HCT116 (cell line): ENCODE results near the gene DBN1. TPM values are rescaled to one million over a fixed set of nuclear protein-coding genes. Genes with fewer than 3 reads are reported as not detected.
A peak's percentile ranks its signal among the peaks of the same experiment; 100 is the strongest.

Experiments
- ATAC-seq: fragments of 200-7000 bp; cut with Tn5 transposase; 2 replicates; pipeline ENCODE4 v1.9.1; 2020; ENCODE audit warnings: mild to moderate bottlenecking, moderate library complexity
- BruUV-seq: library from RNA; stranded (reverse); fragments of 400-500 nt; replicated peaks from 2 replicates; lab custom pipeline; 2021; lab: Mats Ljungman, UMichigan
- CTCF ChIA-PET: fragments of 300-600 bp; sonication (Branson Sonifier 250); formaldehyde crosslinking; loops from one replicate; lab custom pipeline; 2021; ENCODE audit warnings: antibody characterized with exemption; lab: Charles Lee
- POLR2A ChIA-PET: fragments of 300-600, 350-600 bp; sonication (Branson Sonifier 250); formaldehyde crosslinking; loops from one replicate; lab custom pipeline; 2021; ENCODE audit warnings: antibody characterized with exemption; lab: Charles Lee
- RAD21 ChIA-PET, 2 experiments: fragments of 300-600 bp; sonication (Branson Sonifier 250); formaldehyde crosslinking; loops; one replicate each; lab custom pipeline; 2023; ENCODE audit warnings: low total read pairs in 2 of 2; ENCODE audit not compliant: uncharacterized antibody in 2 of 2, unreplicated experiment in 2 of 2, low non-redundant PET in 1 of 2; lab: Charles Lee
- DNase-seq: peaks from one replicate; pipeline ENCODE4 v3.0.0-alpha.2; 2010; ENCODE audit warnings: low read depth, low spot score
- H2AFZ ChIP-seq: fragments of 200-600 bp; shearing (Covaris generic), sonication (generic); 2 replicates; pipeline ENCODE4 v1.6.1; 2017; ENCODE audit warnings: low read depth, mixed run types, mixed read lengths, antibody characterized with exemption, low read length; ENCODE audit not compliant: poor library complexity, severe bottlenecking
- H3K27ac ChIP-seq: 2 replicates; pipeline ENCODE4 v1.5.1; 2012; ENCODE audit warnings: low read depth, low read length
- H3K27me3 ChIP-seq: fragments of 200-600 bp; sonication (generic); 2 replicates; pipeline ENCODE4 v1.6.1; 2016; ENCODE audit warnings: mixed run types, low read length, mixed read lengths; ENCODE audit not compliant: insufficient read depth
- H3K36me3 ChIP-seq, 2 experiments: fragments of 200-500 bp in 1 of 2; fragments of 200-600 bp in 1 of 2; sonication (Bioruptor generic) in 1 of 2; sonication (generic) in 1 of 2; 2 replicates each; pipeline versions ENCODE4 v1.5.1 to v1.6.1; 2014 to 2016; ENCODE audit warnings: low read length in 2 of 2, inconsistent platforms in 1 of 2, mixed read lengths in 1 of 2, mixed run types in 1 of 2; ENCODE audit not compliant: insufficient read depth in 2 of 2, control insufficient read depth in 1 of 2
- H3K4me1 ChIP-seq, 2 experiments: fragments of 200-600 bp in 1 of 2; sonication (generic) in 1 of 2; 2 replicates each; pipeline versions ENCODE4 v1.5.1 to v1.6.1; 2012 to 2017; ENCODE audit warnings: low read length in 2 of 2, inconsistent platforms in 1 of 2, mild to moderate bottlenecking in 1 of 2, mixed read lengths in 1 of 2, mixed run types in 1 of 2, moderate library complexity in 1 of 2; ENCODE audit not compliant: insufficient read depth in 2 of 2, control insufficient read depth in 1 of 2
- H3K4me2 ChIP-seq: fragments of 200-600 bp; sonication (generic); 2 replicates; pipeline ENCODE4 v1.6.1; 2017; ENCODE audit warnings: mixed run types, low read length, mixed read lengths
- H3K4me3 ChIP-seq, 2 experiments: fragments of 200-600 bp in 1 of 2; sonication (generic) in 1 of 2; replicated peaks in 1 of 2; 2 replicates each; pipeline ENCODE4 v1.5.1; 2011 to 2016; ENCODE audit warnings: low read length in 2 of 2, control low read depth in 1 of 2, low read depth in 1 of 2, mild to moderate bottlenecking in 1 of 2, mixed read lengths in 1 of 2, mixed run types in 1 of 2
- H3K79me2 ChIP-seq: fragments of 200-600 bp; sonication (generic); 2 replicates; pipeline ENCODE4 v1.6.1; 2017; ENCODE audit warnings: mild to moderate bottlenecking, mixed run types, low read length, moderate library complexity, mixed read lengths; ENCODE audit not compliant: insufficient read depth
- H3K9ac ChIP-seq: fragments of 200-600 bp; sonication (generic); 2 replicates; pipeline ENCODE4 v1.6.1; 2016; ENCODE audit warnings: low read length, mixed read lengths
- H3K9me2 ChIP-seq: fragments of 200-600 bp; sonication (generic), shearing (Covaris generic); 2 replicates; pipeline ENCODE4 v1.6.1; 2017; ENCODE audit warnings: mixed run types, mild to moderate bottlenecking, moderate library complexity; ENCODE audit not compliant: insufficient read depth
- H3K9me3 ChIP-seq, 2 experiments: fragments of 200-500 bp in 1 of 2; fragments of 200-600 bp in 1 of 2; sonication (Bioruptor generic) in 1 of 2; sonication (generic) in 1 of 2; 2 replicates each; pipeline ENCODE4 v1.6.1; 2014 to 2017; ENCODE audit warnings: low read length in 2 of 2, mixed read lengths in 2 of 2, inconsistent platforms in 1 of 2, low read depth in 1 of 2, mild to moderate bottlenecking in 1 of 2, mixed run types in 1 of 2, moderate library complexity in 1 of 2; ENCODE audit not compliant: control insufficient read depth in 1 of 2, insufficient read depth in 1 of 2
- H4K20me1 ChIP-seq: fragments of 200-600 bp; sonication (generic), shearing (Covaris generic); 2 replicates; pipeline ENCODE4 v1.6.1; 2017; ENCODE audit warnings: mixed run types, mild to moderate bottlenecking, moderate library complexity; ENCODE audit not compliant: insufficient read depth
- CTCF ChIP-seq, 3 experiments: fragments of 200-600 bp in 1 of 3; sonication (generic) in 1 of 3; IDR thresholded peaks in 2 of 3; conservative IDR thresholded peaks in 1 of 3; 2 replicates each; pipeline ENCODE4 v1.5.1; 2012 to 2017; ENCODE audit warnings: low read depth in 2 of 3, low read length in 2 of 3, antibody characterized with exemption in 1 of 3, borderline replicate concordance in 1 of 3, control low read depth in 1 of 3, mild to moderate bottlenecking in 1 of 3, mixed read lengths in 1 of 3, mixed run types in 1 of 3, moderate library complexity in 1 of 3; ENCODE audit not compliant: insufficient read depth in 1 of 3
- JUND ChIP-seq: IDR thresholded peaks from 2 replicates; pipeline ENCODE4 v1.6.1; 2012
- YY1 ChIP-seq: IDR thresholded peaks from 2 replicates; pipeline ENCODE4 v1.6.1; 2011; ENCODE audit warnings: low read length, low read depth, moderate library complexity, mild to moderate bottlenecking; ENCODE audit not compliant: insufficient replicate concordance; ENCODE audit errors: extremely low read depth
- intact Hi-C: fragments of 100-400 bp; cut with micrococcal nuclease; formaldehyde crosslinking; loops from 2 replicates; pipeline ENCODE4 v1.10.0; 2022
- total RNA-seq: library from RNA; stranded (reverse); gene quantifications from one replicate; pipeline ENCODE4 v1.2.1, GENCODE V29; 2021; ENCODE audit not compliant: unreplicated experiment

The DBN1 gene
- total RNA-seq, 1 experiment from 2014 or later = 144 TPM

GRCh38 chr5:177494346-177495195 lies 21.1 kb upstream of the DBN1 start:
- Histone ChIP-seq H3K27me3 (no peaks in the 10 kb centered on the region), H3K4me3 (peak overlapping the region; percentile 88 to 89), H3K4me2 (peak overlapping the region; percentile 99), H3K9ac (peak overlapping the region; percentile 94), H2AFZ (no peak overlapping the region), H3K27ac (peak overlapping the region; percentile 96), H4K20me1 (peaks cover 11% of the 10 kb centered on the region; the same call in 1 of the 2 replicates), H3K9me2 (no peaks in the 10 kb centered on the region), H3K79me2 (peaks cover 63% of the 10 kb centered on the region), H3K36me3 (peaks cover 2 to 23% of the 10 kb centered on the region in 2 experiments; a peak in 3 of 4 replicates), H3K4me1 (peaks cover 35 to 69% of the 10 kb centered on the region in 2 experiments), H3K9me3 (no peaks in the 10 kb centered on the region)
- no TSS peak for BruUV-seq
- CTCF ChIA-PET = interaction anchor here (0.9 to 4.1 kb wide), 13 partner anchors 12 to 185 kb away, joined by 3 to 28 read pairs (median 7); no protein-coding TSS in a partner anchor
- POLR2A ChIA-PET = interaction anchor here (1.3 to 6.4 kb wide), 7 partner anchors 9 to 92 kb away, joined by 3 to 54 read pairs (median 9); no protein-coding TSS in a partner anchor
- intact Hi-C loops = loop anchor here (5.0 kb wide), 3 partner anchors 92 to 182 kb away; partner anchors contain the start of genes B4GALT7, MXD3 and PFN3
- RAD21 ChIA-PET = interaction anchor here in 1 of 2 experiments (0.6 kb wide), 1 partner anchor 18 kb away, joined by 3 read pairs; no protein-coding TSS in a partner anchor
- TF ChIP-seq YY1 (peak; percentile 11), JUND (no peak), CTCF (IDR thresholded peaks at IDR 0.05 in 2 of 3, conservative IDR thresholded peaks at IDR 0.05 in 1 of 3; ENCODE audit: borderline replicate concordance in 1 of 3, insufficient read depth in 1 of 3, low read depth in 2 of 3, low read length in 2 of 3) (peak in 2 of 3 experiments; percentile 39 to 45; a peak in 4 of 6 replicates)
- TF ChIP-seq, all 23 proteins: peak for 2
- ATAC-seq = peak; percentile 33
- DNase-seq = peak; percentile 49
